HCT116 (cell line): Measurements from ENCODE around the gene HSPG2. TPM values are rescaled to one million over a fixed set of nuclear protein-coding genes. Genes with fewer than 3 reads are reported as not detected.

ENCODE experiments used
- ATAC-seq: fragments of 200-7000 bp; cut with Tn5 transposase; 2 replicates; pipeline ENCODE4 v1.9.1; 2020; ENCODE audit warnings: mild to moderate bottlenecking, moderate library complexity
- BruUV-seq: library from RNA; stranded (reverse); fragments of 400-500 nt; replicated peaks from 2 replicates; lab custom pipeline; 2021; lab: Mats Ljungman, UMichigan
- CTCF ChIA-PET: fragments of 300-600 bp; sonication (Branson Sonifier 250); formaldehyde crosslinking; loops from one replicate; lab custom pipeline; 2021; ENCODE audit warnings: antibody characterized with exemption; lab: Charles Lee
- POLR2A ChIA-PET: fragments of 300-600, 350-600 bp; sonication (Branson Sonifier 250); formaldehyde crosslinking; loops from one replicate; lab custom pipeline; 2021; ENCODE audit warnings: antibody characterized with exemption; lab: Charles Lee
- RAD21 ChIA-PET, 2 experiments: fragments of 300-600 bp; sonication (Branson Sonifier 250); formaldehyde crosslinking; loops; one replicate each; lab custom pipeline; 2023; ENCODE audit warnings: low total read pairs in 2 of 2; ENCODE audit not compliant: uncharacterized antibody in 2 of 2, unreplicated experiment in 2 of 2, low non-redundant PET in 1 of 2; lab: Charles Lee
- DNase-seq: peaks from one replicate; pipeline ENCODE4 v3.0.0-alpha.2; 2010; ENCODE audit warnings: low read depth, low spot score
- H2AFZ ChIP-seq: fragments of 200-600 bp; shearing (Covaris generic), sonication (generic); 2 replicates; pipeline ENCODE4 v1.6.1; 2017; ENCODE audit warnings: low read depth, mixed run types, mixed read lengths, antibody characterized with exemption, low read length; ENCODE audit not compliant: poor library complexity, severe bottlenecking
- H3K27ac ChIP-seq: 2 replicates; pipeline ENCODE4 v1.5.1; 2012; ENCODE audit warnings: low read depth, low read length
- H3K27me3 ChIP-seq: fragments of 200-600 bp; sonication (generic); 2 replicates; pipeline ENCODE4 v1.6.1; 2016; ENCODE audit warnings: mixed run types, low read length, mixed read lengths; ENCODE audit not compliant: insufficient read depth
- H3K36me3 ChIP-seq, 2 experiments: fragments of 200-500 bp in 1 of 2; fragments of 200-600 bp in 1 of 2; sonication (Bioruptor generic) in 1 of 2; sonication (generic) in 1 of 2; 2 replicates each; pipeline versions ENCODE4 v1.5.1 to v1.6.1; 2014 to 2016; ENCODE audit warnings: low read length in 2 of 2, inconsistent platforms in 1 of 2, mixed read lengths in 1 of 2, mixed run types in 1 of 2; ENCODE audit not compliant: insufficient read depth in 2 of 2, control insufficient read depth in 1 of 2
- H3K4me1 ChIP-seq, 2 experiments: fragments of 200-600 bp in 1 of 2; sonication (generic) in 1 of 2; 2 replicates each; pipeline versions ENCODE4 v1.5.1 to v1.6.1; 2012 to 2017; ENCODE audit warnings: low read length in 2 of 2, inconsistent platforms in 1 of 2, mild to moderate bottlenecking in 1 of 2, mixed read lengths in 1 of 2, mixed run types in 1 of 2, moderate library complexity in 1 of 2; ENCODE audit not compliant: insufficient read depth in 2 of 2, control insufficient read depth in 1 of 2
- H3K4me2 ChIP-seq: fragments of 200-600 bp; sonication (generic); 2 replicates; pipeline ENCODE4 v1.6.1; 2017; ENCODE audit warnings: mixed run types, low read length, mixed read lengths
- H3K4me3 ChIP-seq, 2 experiments: fragments of 200-600 bp in 1 of 2; sonication (generic) in 1 of 2; replicated peaks in 1 of 2; 2 replicates each; pipeline ENCODE4 v1.5.1; 2011 to 2016; ENCODE audit warnings: low read length in 2 of 2, control low read depth in 1 of 2, low read depth in 1 of 2, mild to moderate bottlenecking in 1 of 2, mixed read lengths in 1 of 2, mixed run types in 1 of 2
- H3K79me2 ChIP-seq: fragments of 200-600 bp; sonication (generic); 2 replicates; pipeline ENCODE4 v1.6.1; 2017; ENCODE audit warnings: mild to moderate bottlenecking, mixed run types, low read length, moderate library complexity, mixed read lengths; ENCODE audit not compliant: insufficient read depth
- H3K9ac ChIP-seq: fragments of 200-600 bp; sonication (generic); 2 replicates; pipeline ENCODE4 v1.6.1; 2016; ENCODE audit warnings: low read length, mixed read lengths
- H3K9me2 ChIP-seq: fragments of 200-600 bp; sonication (generic), shearing (Covaris generic); 2 replicates; pipeline ENCODE4 v1.6.1; 2017; ENCODE audit warnings: mixed run types, mild to moderate bottlenecking, moderate library complexity; ENCODE audit not compliant: insufficient read depth
- H3K9me3 ChIP-seq, 2 experiments: fragments of 200-500 bp in 1 of 2; fragments of 200-600 bp in 1 of 2; sonication (Bioruptor generic) in 1 of 2; sonication (generic) in 1 of 2; 2 replicates each; pipeline ENCODE4 v1.6.1; 2014 to 2017; ENCODE audit warnings: low read length in 2 of 2, mixed read lengths in 2 of 2, inconsistent platforms in 1 of 2, low read depth in 1 of 2, mild to moderate bottlenecking in 1 of 2, mixed run types in 1 of 2, moderate library complexity in 1 of 2; ENCODE audit not compliant: control insufficient read depth in 1 of 2, insufficient read depth in 1 of 2
- H4K20me1 ChIP-seq: fragments of 200-600 bp; sonication (generic), shearing (Covaris generic); 2 replicates; pipeline ENCODE4 v1.6.1; 2017; ENCODE audit warnings: mixed run types, mild to moderate bottlenecking, moderate library complexity; ENCODE audit not compliant: insufficient read depth
- ATF3 ChIP-seq: IDR thresholded peaks from 2 replicates; pipeline ENCODE4 v1.6.1; 2012
- CBX3 ChIP-seq: IDR thresholded peaks from 2 replicates; pipeline ENCODE4 v1.6.1; 2012; ENCODE audit warnings: low read depth
- CEBPB ChIP-seq: IDR thresholded peaks from 2 replicates; pipeline ENCODE4 v1.6.1; 2012; ENCODE audit warnings: low read depth
- CTCF ChIP-seq, 3 experiments: fragments of 200-600 bp in 1 of 3; sonication (generic) in 1 of 3; IDR thresholded peaks in 2 of 3; conservative IDR thresholded peaks in 1 of 3; 2 replicates each; pipeline ENCODE4 v1.5.1; 2012 to 2017; ENCODE audit warnings: low read depth in 2 of 3, low read length in 2 of 3, antibody characterized with exemption in 1 of 3, borderline replicate concordance in 1 of 3, control low read depth in 1 of 3, mild to moderate bottlenecking in 1 of 3, mixed read lengths in 1 of 3, mixed run types in 1 of 3, moderate library complexity in 1 of 3; ENCODE audit not compliant: insufficient read depth in 1 of 3
- EGR1 ChIP-seq: IDR thresholded peaks from 2 replicates; pipeline ENCODE4 v1.6.1; 2012; ENCODE audit warnings: low read depth
- ELF1 ChIP-seq: IDR thresholded peaks from 2 replicates; pipeline ENCODE4 v1.6.1; 2012; ENCODE audit warnings: low read depth, borderline replicate concordance
- EZH2 ChIP-seq: fragments of 200-600 bp; sonication (generic); IDR thresholded peaks from 2 replicates; pipeline ENCODE4 v1.6.1; 2017; ENCODE audit warnings: antibody characterized with exemption, mixed run types
- FOSL1 ChIP-seq: IDR thresholded peaks from 2 replicates; pipeline ENCODE4 v1.6.1; 2012; ENCODE audit warnings: low read depth
- JUND ChIP-seq: IDR thresholded peaks from 2 replicates; pipeline ENCODE4 v1.6.1; 2012
- MAX ChIP-seq: IDR thresholded peaks from 2 replicates; pipeline ENCODE4 v1.6.1; 2012
- POLR2A ChIP-seq: IDR thresholded peaks from 2 replicates; pipeline ENCODE4 v1.7.0; 2011; ENCODE audit warnings: borderline replicate concordance; ENCODE audit not compliant: insufficient read depth, insufficient read length; ENCODE audit errors: extremely low read depth
- POLR2AphosphoS5 ChIP-seq: IDR thresholded peaks from 2 replicates; pipeline ENCODE4 v1.6.1; 2011; ENCODE audit warnings: mild to moderate bottlenecking, low read depth, low read length, moderate library complexity
- RAD21 ChIP-seq: IDR thresholded peaks from 2 replicates; pipeline ENCODE4 v1.6.1; 2012; ENCODE audit warnings: low read depth, mild to moderate bottlenecking
- SIN3A ChIP-seq: IDR thresholded peaks from 2 replicates; pipeline ENCODE4 v1.6.1; 2012; ENCODE audit warnings: low read depth
- SRF ChIP-seq: IDR thresholded peaks from 2 replicates; pipeline ENCODE4 v1.6.1; 2012; ENCODE audit warnings: low read depth
- YY1 ChIP-seq: IDR thresholded peaks from 2 replicates; pipeline ENCODE4 v1.6.1; 2011; ENCODE audit warnings: low read length, low read depth, moderate library complexity, mild to moderate bottlenecking; ENCODE audit not compliant: insufficient replicate concordance; ENCODE audit errors: extremely low read depth
- ZBTB33 ChIP-seq: IDR thresholded peaks from 2 replicates; pipeline ENCODE4 v1.6.1; 2011; ENCODE audit warnings: mild to moderate bottlenecking, low read length, moderate library complexity; ENCODE audit not compliant: insufficient replicate concordance; ENCODE audit errors: extremely low read depth
- ZFX ChIP-seq: fragments of 450-650 bp; IDR thresholded peaks from 2 replicates; pipeline ENCODE4 v1.6.1; 2017
- ZNF274 ChIP-seq: fragments of 200-500 bp; sonication (Bioruptor generic); IDR thresholded peaks from 2 replicates; pipeline ENCODE4 v1.6.1; 2014; ENCODE audit warnings: mild to moderate bottlenecking, low read depth, low read length, inconsistent platforms
- intact Hi-C: fragments of 100-400 bp; cut with micrococcal nuclease; formaldehyde crosslinking; loops from 2 replicates; pipeline ENCODE4 v1.10.0; 2022
- total RNA-seq: library from RNA; stranded (reverse); gene quantifications from one replicate; pipeline ENCODE4 v1.2.1, GENCODE V29; 2021; ENCODE audit not compliant: unreplicated experiment

HSPG2 gene
- total RNA-seq, 1 experiment from 2014 or later: 55.7 TPM

GRCh38 chr1:21910558-21911204 lies 26.4 kb downstream of the HSPG2 start:
- intact Hi-C loops: no loop called here
- TF ChIP-seq CTCF (IDR thresholded peaks at IDR 0.05 in 2 of 3, conservative IDR thresholded peaks at IDR 0.05 in 1 of 3; ENCODE audit: borderline replicate concordance in 1 of 3, insufficient read depth in 1 of 3, low read depth in 2 of 3, low read length in 2 of 3) (no peak), CBX3 (no peak), JUND (no peak), MAX (no peak), CEBPB (no peak), SIN3A (no peak), ELF1 (no peak), EZH2 (no peak), ZFX (no peak), RAD21 (no peak), ZNF274 (no peak), YY1 (no peak), POLR2AphosphoS5 (no peak), SRF (no peak), ZBTB33 (no peak), ATF3 (no peak), FOSL1 (no peak), EGR1 (no peak), POLR2A (no peak)
- Histone ChIP-seq H3K27me3 (no peaks in the 10 kb centered on the region), H2AFZ (no peak overlapping the region), H4K20me1 (no peaks in the 10 kb centered on the region), H3K4me2 (no peak overlapping the region), H3K4me3 (no peak overlapping the region), H3K36me3 (no peaks in the 10 kb centered on the region), H3K9me3 (no peaks in the 10 kb centered on the region), H3K9ac (no peak overlapping the region), H3K79me2 (no peaks in the 10 kb centered on the region), H3K4me1 (peaks cover 0 to 6% of the 10 kb centered on the region in 2 experiments; a peak in 2 of 4 replicates), H3K27ac (no peak overlapping the region), H3K9me2 (no peaks in the 10 kb centered on the region)
- ChIA-PET CTCF (no interaction called here), RAD21 (no interaction called here), POLR2A (no interaction called here)
- DNase-seq: no peak
- BruUV-seq: no TSS peak
- ATAC-seq: no peak
